A673 (cell line): ENCODE results near the gene NUDCD3. TPM values are rescaled to one million over a fixed set of nuclear protein-coding genes. Genes with fewer than 3 reads are reported as not detected.

Experiments used
- BruUV-seq: library from RNA; stranded (reverse); fragments of 400-500 nt; replicated peaks from 2 replicates; lab custom pipeline; 2021; lab: Mats Ljungman, UMichigan
- CTCF ChIA-PET: fragments of 300-600 bp; sonication (Branson Sonifier 250); formaldehyde crosslinking; loops from one replicate; lab custom pipeline; 2022; ENCODE audit warnings: antibody characterized with exemption; lab: Charles Lee
- POLR2A ChIA-PET: fragments of 300-600 bp; sonication (Branson Sonifier 250); formaldehyde crosslinking; loops from one replicate; lab custom pipeline; 2022; ENCODE audit warnings: antibody characterized with exemption; ENCODE audit not compliant: low non-redundant PET; lab: Charles Lee
- DNase-seq: peaks from one replicate; pipeline ENCODE4 v3.0.0-alpha.2; 2015; ENCODE audit warnings: low spot score
- H3K27ac ChIP-seq: fragments of 200-600 bp; sonication (generic); 2 replicates; pipeline ENCODE4 v1.5.1; 2016; ENCODE audit warnings: mixed run types, low read depth, mild to moderate bottlenecking, mixed read lengths, antibody characterized with exemption, low read length; ENCODE audit not compliant: poor library complexity, severe bottlenecking
- H3K27me3 ChIP-seq: fragments of 200-600 bp; sonication (generic); replicated peaks from 2 replicates; pipeline ENCODE4 v1.6.1; 2017; ENCODE audit warnings: mixed run types, low read depth, mild to moderate bottlenecking, mixed read lengths, antibody characterized with exemption, low read length; ENCODE audit not compliant: insufficient read depth, poor library complexity
- H3K36me3 ChIP-seq: fragments of 200-600 bp; sonication (generic); 2 replicates; pipeline ENCODE4 v1.6.1; 2016; ENCODE audit warnings: mixed run types, mild to moderate bottlenecking, mixed read lengths, antibody characterized with exemption, low read length; ENCODE audit not compliant: insufficient read depth, poor library complexity, severe bottlenecking
- H3K4me1 ChIP-seq: fragments of 200-600 bp; sonication (generic); 2 replicates; pipeline ENCODE4 v1.6.1; 2017; ENCODE audit warnings: mixed run types, mild to moderate bottlenecking, mixed read lengths, antibody characterized with exemption, low read length; ENCODE audit not compliant: insufficient read depth, poor library complexity, severe bottlenecking
- H3K4me3 ChIP-seq: fragments of 200-600 bp; sonication (generic); 2 replicates; pipeline ENCODE4 v1.5.1; 2016; ENCODE audit warnings: low read depth, mixed run types, mild to moderate bottlenecking, mixed read lengths, low read length; ENCODE audit not compliant: poor library complexity, severe bottlenecking
- H3K9me3 ChIP-seq: fragments of 200-600 bp; sonication (generic); 2 replicates; pipeline ENCODE4 v1.6.1; 2016; ENCODE audit warnings: mixed run types, low read depth, mild to moderate bottlenecking, mixed read lengths, antibody characterized with exemption, low read length; ENCODE audit not compliant: poor library complexity, severe bottlenecking
- CTCF ChIP-seq: fragments of 300-800, 200-600 bp; sonication (generic); conservative IDR thresholded peaks from 2 replicates; pipeline ENCODE4 v1.5.1; 2017; ENCODE audit warnings: low read depth, mild to moderate bottlenecking, antibody characterized with exemption, low read length, moderate library complexity, mixed read lengths
- EZH2 ChIP-seq: fragments of 200-600 bp; sonication (generic); IDR thresholded peaks from 2 replicates; pipeline ENCODE4 v1.6.1; 2017; ENCODE audit warnings: borderline replicate concordance, low read depth, mild to moderate bottlenecking, mixed read lengths, antibody characterized with exemption, low read length; ENCODE audit not compliant: poor library complexity, severe bottlenecking
- intact Hi-C: fragments of 100-400 bp; cut with micrococcal nuclease; formaldehyde crosslinking; loops from one replicate; pipeline ENCODE4 v1.10.0; 2022; ENCODE audit not compliant: unreplicated experiment
- total RNA-seq: library from RNA; stranded (reverse); gene quantifications from 2 replicates; pipeline ENCODE4 v1.2.3, GENCODE V29; 2021

NUDCD3 gene
- total RNA-seq, 1 experiment from 2014 or later, result 119 TPM

- no peaks in the 10 kb centered on the region for H3K27me3 ChIP-seq
- intact Hi-C loops, result loop anchor here (10.0 kb wide), 1 partner anchor 646 kb away; no protein-coding TSS in a partner anchor
- TF ChIP-seq EZH2 (no peak), CTCF (no peak)
- CTCF ChIA-PET, result no interaction called here
- POLR2A ChIA-PET, result no interaction called here
- no peak overlapping the region for H3K27ac ChIP-seq
- BruUV-seq, result no TSS peak
- peak overlapping the region; percentile 81 for H3K4me3 ChIP-seq
- H3K36me3 ChIP-seq, result peaks cover 12% of the 10 kb centered on the region
- H3K9me3 ChIP-seq, result peaks cover 4% of the 10 kb centered on the region
- no peaks in the 10 kb centered on the region for H3K4me1 ChIP-seq
- no peak for DNase-seq
Measured at GRCh38 chr7:44488955-44489354, 1.5 kb downstream of the NUDCD3 start.

GRCh38 chr7:44486693-44487092 is 3.8 kb downstream of the NUDCD3 start:
- DNase-seq, result no peak
- intact Hi-C loops, result loop anchor here (10.0 kb wide), 1 partner anchor 648 kb away; no protein-coding TSS in a partner anchor
- CTCF ChIA-PET, result interaction anchor here (0.6 kb wide), 1 partner anchor 656 kb away, joined by 3 read pairs; no protein-coding TSS in a partner anchor

GRCh38 chr7:44486001-44486400 is 4.5 kb downstream of the NUDCD3 start:
- BruUV-seq, result no TSS peak
- POLR2A ChIA-PET, result no interaction called here
- no peak for TF ChIP-seq EZH2
- TF ChIP-seq CTCF, result no peak

More at GRCh38 chr7:44486693-44487092, 3.8 kb downstream of the NUDCD3 start:
- H3K27me3 ChIP-seq, result no peaks in the 10 kb centered on the region
- no peak overlapping the region for H3K27ac ChIP-seq
- H3K4me3 ChIP-seq, result no peak overlapping the region
- POLR2A ChIA-PET, result no interaction called here
- no TSS peak for BruUV-seq
- peaks cover 9% of the 10 kb centered on the region for H3K9me3 ChIP-seq
- no peak for TF ChIP-seq CTCF
- peaks cover 34% of the 10 kb centered on the region for H3K36me3 ChIP-seq
- H3K4me1 ChIP-seq, result no peaks in the 10 kb centered on the region

More at GRCh38 chr7:44486001-44486400, 4.5 kb downstream of the NUDCD3 start:
- CTCF ChIA-PET, result no interaction called here
- DNase-seq, result no peak
- intact Hi-C loops, result loop anchor here (10.0 kb wide), 1 partner anchor 649 kb away; no protein-coding TSS in a partner anchor
- Histone ChIP-seq H3K4me3 (no peak overlapping the region), H3K9me3 (peaks cover 9% of the 10 kb centered on the region), H3K4me1 (no peaks in the 10 kb centered on the region), H3K36me3 (peaks cover 41% of the 10 kb centered on the region), H3K27me3 (no peaks in the 10 kb centered on the region), H3K27ac (no peak overlapping the region)
